HepG2 (cell line): ENCODE data around the gene STX8. TPM values are rescaled to one million over a fixed set of nuclear protein-coding genes. Genes with fewer than 3 reads are reported as not detected.

Experiments used
- ATAC-seq: fragments of 200-7000 bp; cut with Tn5 transposase; 3 replicates; pipeline ENCODE4 v1.9.1; 2020; ENCODE audit warnings: mild to moderate bottlenecking, moderate library complexity
- BruUV-seq: library from RNA; stranded (reverse); fragments of 400-500 nt; replicated peaks from 2 replicates; lab custom pipeline; 2021; lab: Mats Ljungman, UMichigan
- CTCF ChIA-PET: fragments of 300-600 bp; formaldehyde crosslinking; extraction: SDS; loops from one replicate; lab custom pipeline; 2021; ENCODE audit warnings: low total read pairs, inconsistent platforms, low intra/inter-chr PET ratio; lab: Yijun Ruan, JAX
- POLR2A ChIA-PET: fragments of 350-600 bp; sonication (Branson Sonifier 250); formaldehyde crosslinking; loops from one replicate; lab custom pipeline; 2020; ENCODE audit warnings: antibody characterized with exemption, inconsistent platforms; lab: Yijun Ruan, JAX
- DNase-seq: peaks from one replicate; pipeline ENCODE4 v3.0.0-alpha.2; 2015; ENCODE audit warnings: low spot score
- FAIRE-seq: peaks from 3 replicates; lab custom pipeline; 2011; peaks lifted over from hg19 to GRCh38; lab: Jason Lieb, UNC
- H2AFZ ChIP-seq: one replicate; pipeline ENCODE4 v1.6.1; 2011; ENCODE audit warnings: low read length, inconsistent platforms
- H3K27ac ChIP-seq: fragments of 300-600 bp; 3 replicates; pipeline ENCODE4 v1.8.0; 2011; ENCODE audit warnings: mixed run types, mild to moderate bottlenecking, mixed read lengths, low read length, inconsistent platforms; ENCODE audit not compliant: insufficient read depth; ENCODE audit errors: extremely low read length
- H3K27me3 ChIP-seq, 2 experiments: fragments of 200-600 bp in 1 of 2; 2 replicates in 1 of 2; 3 replicates in 1 of 2; pipeline versions ENCODE4 v1.6.0 to v1.8.0; 2011; ENCODE audit warnings: low read length in 2 of 2, mild to moderate bottlenecking in 2 of 2, moderate library complexity in 2 of 2, inconsistent platforms in 1 of 2; ENCODE audit not compliant: insufficient read depth in 2 of 2, control insufficient read depth in 1 of 2
- H3K36me3 ChIP-seq, 2 experiments: fragments of 200-600 bp in 1 of 2; replicated peaks in 1 of 2; 2 replicates in 1 of 2; 3 replicates in 1 of 2; pipeline versions ENCODE4 v1.5.1 to v1.8.0; 2011; ENCODE audit warnings: low read length in 2 of 2, inconsistent platforms in 1 of 2; ENCODE audit not compliant: insufficient read depth in 2 of 2, control insufficient read depth in 1 of 2
- H3K4me1 ChIP-seq: 2 replicates; pipeline ENCODE4 v1.5.1; 2012; ENCODE audit warnings: low read length, inconsistent platforms; ENCODE audit not compliant: insufficient read depth
- H3K4me2 ChIP-seq: 2 replicates; pipeline ENCODE4 v1.6.0; 2011; ENCODE audit warnings: low read depth, low read length, inconsistent platforms
- H3K4me3 ChIP-seq, 3 experiments: fragments of 200-600 bp in 1 of 3; sonication (generic), shearing (Covaris generic) in 1 of 3; replicated peaks in 1 of 3; 2 replicates each; pipeline ENCODE4 v1.5.1; 2011 to 2016; ENCODE audit warnings: low read length in 3 of 3, inconsistent platforms in 2 of 3, low read depth in 2 of 3, mild to moderate bottlenecking in 2 of 3, control low read depth in 1 of 3, mixed read lengths in 1 of 3; ENCODE audit not compliant: insufficient read depth in 1 of 3
- H3K79me2 ChIP-seq: one replicate; pipeline ENCODE4 v1.6.1; 2011; ENCODE audit warnings: low read length, inconsistent platforms; ENCODE audit not compliant: insufficient read depth
- H3K9ac ChIP-seq: 2 replicates; pipeline ENCODE4 v1.6.0; 2011; ENCODE audit warnings: mild to moderate bottlenecking, low read depth, low read length, inconsistent platforms; ENCODE audit not compliant: insufficient read depth
- H3K9me3 ChIP-seq: 2 replicates; pipeline ENCODE4 v1.5.1; 2012; ENCODE audit warnings: mild to moderate bottlenecking, low read length
- H4K20me1 ChIP-seq: 2 replicates; pipeline ENCODE4 v1.6.0; 2011; ENCODE audit warnings: inconsistent platforms, mild to moderate bottlenecking, low read length, moderate library complexity; ENCODE audit not compliant: insufficient read depth
- ATRX ChIP-seq: sonication (generic); formaldehyde crosslinking; IDR thresholded peaks from 2 replicates; pipeline ENCODE4 v1.4.0; 2020; ENCODE audit warnings: missing genetic modification reagents, borderline replicate concordance
- EED ChIP-seq: sonication (generic); formaldehyde crosslinking; IDR thresholded peaks from 2 replicates; pipeline ENCODE4 v1.5.0; 2020; ENCODE audit warnings: mild to moderate bottlenecking, missing genetic modification reagents
- FOXJ3 ChIP-seq: sonication (generic); formaldehyde crosslinking; IDR thresholded peaks from 2 replicates; pipeline ENCODE4 v1.4.0; 2020; ENCODE audit warnings: missing genetic modification reagents, mild to moderate bottlenecking, borderline replicate concordance
- NFE2L1 ChIP-seq: sonication (generic); formaldehyde crosslinking; IDR thresholded peaks from 2 replicates; pipeline ENCODE4 v1.4.0; 2020; ENCODE audit warnings: missing genetic modification reagents, mild to moderate bottlenecking, borderline replicate concordance
- NFE2L2 ChIP-seq: fragments of 150-350 bp; IDR thresholded peaks from 2 replicates; pipeline ENCODE4 v1.6.1; 2014; ENCODE audit warnings: low read length
- NR2F2 ChIP-seq: IDR thresholded peaks from 2 replicates; pipeline ENCODE4 v1.6.1; 2012; ENCODE audit warnings: low read depth, inconsistent platforms, borderline replicate concordance
- RBM39 ChIP-seq: fragments of 200-400 bp; formaldehyde crosslinking; IDR thresholded peaks from one replicate; pipeline ENCODE4 v1.6.1; 2018; ENCODE audit warnings: antibody characterized with exemption, mild to moderate bottlenecking, low read depth, low read length; ENCODE audit not compliant: poor library complexity, severe bottlenecking
- RXRB ChIP-seq: IDR thresholded peaks from 2 replicates; pipeline ENCODE4 v1.6.1; 2016; ENCODE audit warnings: borderline replicate concordance, missing genetic modification reagents, missing compliant biosample characterization
- TBP ChIP-seq: sonication (generic); formaldehyde crosslinking; IDR thresholded peaks from 2 replicates; pipeline ENCODE4 v1.5.0; 2020; ENCODE audit warnings: missing genetic modification reagents
- ZBTB40 ChIP-seq, 2 experiments: fragments of 450-650 bp in 1 of 2; sonication (generic) in 1 of 2; formaldehyde crosslinking in 1 of 2; IDR thresholded peaks; 2 replicates each; pipeline versions ENCODE4 v1.6.1 to v1.8.0; 2016 to 2022; ENCODE audit warnings: antibody characterized with exemption in 1 of 2, mild to moderate bottlenecking in 1 of 2, missing genetic modification reagents in 1 of 2
- WGBS: methylation state at CpG from one replicate; pipeline ENCODE4 v1.1.6; 2017; ENCODE audit warnings: low lambda C conversion rate; 5-methylcytosine and 5-hydroxymethylcytosine counted together
- in situ Hi-C: cut with HindIII; loops from 2 replicates; pipeline ENCODE4 v1.10.0; 2017; ENCODE audit warnings: low pct_unique_long_range_greater_than_20kb; ENCODE audit not compliant: extremely low pct_ligation_motif_present
- intact Hi-C: fragments of 100-400 bp; cut with micrococcal nuclease; formaldehyde crosslinking; loops from one replicate; pipeline ENCODE4 v1.10.0; 2022; ENCODE audit not compliant: unreplicated experiment
- polyA plus RNA-seq, 8 experiments: library from polyadenylated mRNA; depleted of rRNA in 3 of 8; stranded (reverse) in 7 of 8; unstranded in 1 of 8; fragments of >200 nt; fragmentation: Illumina TruSeq in 4 of 8; extraction: Trizol in 4 of 8; gene quantifications; 2 replicates each; pipeline versions ENCODE4 v1.2.1 to v1.2.3, GENCODE V29; 2011 to 2016; ENCODE audit warnings: low read depth in 4 of 8, missing spikeins in 1 of 8, mixed read lengths in 1 of 8; ENCODE audit not compliant: insufficient read depth in 1 of 8
- total RNA-seq, 5 experiments: library from RNA; depleted of rRNA; stranded (reverse); fragments of >200 nt; fragmentation: Illumina TruSeq; extraction: Trizol; gene quantifications; 2 replicates each; pipeline ENCODE4 v1.2.3, GENCODE V29; 2016; ENCODE audit warnings: low read depth in 1 of 5
- TF ChIP-seq, protein P1 (sequence below): sonication (generic); formaldehyde crosslinking; IDR thresholded peaks from 2 replicates; pipeline ENCODE4 v1.4.0; 2020; ENCODE audit warnings: mild to moderate bottlenecking, missing genetic modification reagents

STX8 gene
- total and polyA plus RNA-seq, 2 of the 13 experiments (the other 11 are each of a cell fraction or from before 2014, with no cell fraction given) = 36.4 to 53.6 TPM

- no peak for DNase-seq
- Histone ChIP-seq H3K27ac (no peak overlapping the region), H4K20me1 (no peaks in the 10 kb centered on the region), H3K4me1 (0 out of 2 replicates have a peak, but pooled peaks cover 9% of the 10 kb centered on the region), H3K4me2 (no peak overlapping the region), H3K27me3 (no peaks in the 10 kb centered on the region), H3K4me3 (no peak overlapping the region), H3K9me3 (no peaks in the 10 kb centered on the region), H3K9ac (no peak overlapping the region), H3K79me2 (no peaks in the 10 kb centered on the region), H3K36me3 (no peaks in the 10 kb centered on the region), H2AFZ (no peak overlapping the region)
- no TSS peak for BruUV-seq
- no peak for FAIRE-seq
- intact Hi-C loops = no loop called here
- ChIA-PET CTCF (no interaction called here), POLR2A (no interaction called here)
- WGBS = 95% methylated on average over 6 of the region's 6 CpGs
- in situ Hi-C loops = no loop called here
- no peak for ATAC-seq
- TF ChIP-seq NFE2L1 = no peak
- TF ChIP-seq RXRB (CRISPR knock-in tag) = no peak
- TF ChIP-seq, protein P1, sequence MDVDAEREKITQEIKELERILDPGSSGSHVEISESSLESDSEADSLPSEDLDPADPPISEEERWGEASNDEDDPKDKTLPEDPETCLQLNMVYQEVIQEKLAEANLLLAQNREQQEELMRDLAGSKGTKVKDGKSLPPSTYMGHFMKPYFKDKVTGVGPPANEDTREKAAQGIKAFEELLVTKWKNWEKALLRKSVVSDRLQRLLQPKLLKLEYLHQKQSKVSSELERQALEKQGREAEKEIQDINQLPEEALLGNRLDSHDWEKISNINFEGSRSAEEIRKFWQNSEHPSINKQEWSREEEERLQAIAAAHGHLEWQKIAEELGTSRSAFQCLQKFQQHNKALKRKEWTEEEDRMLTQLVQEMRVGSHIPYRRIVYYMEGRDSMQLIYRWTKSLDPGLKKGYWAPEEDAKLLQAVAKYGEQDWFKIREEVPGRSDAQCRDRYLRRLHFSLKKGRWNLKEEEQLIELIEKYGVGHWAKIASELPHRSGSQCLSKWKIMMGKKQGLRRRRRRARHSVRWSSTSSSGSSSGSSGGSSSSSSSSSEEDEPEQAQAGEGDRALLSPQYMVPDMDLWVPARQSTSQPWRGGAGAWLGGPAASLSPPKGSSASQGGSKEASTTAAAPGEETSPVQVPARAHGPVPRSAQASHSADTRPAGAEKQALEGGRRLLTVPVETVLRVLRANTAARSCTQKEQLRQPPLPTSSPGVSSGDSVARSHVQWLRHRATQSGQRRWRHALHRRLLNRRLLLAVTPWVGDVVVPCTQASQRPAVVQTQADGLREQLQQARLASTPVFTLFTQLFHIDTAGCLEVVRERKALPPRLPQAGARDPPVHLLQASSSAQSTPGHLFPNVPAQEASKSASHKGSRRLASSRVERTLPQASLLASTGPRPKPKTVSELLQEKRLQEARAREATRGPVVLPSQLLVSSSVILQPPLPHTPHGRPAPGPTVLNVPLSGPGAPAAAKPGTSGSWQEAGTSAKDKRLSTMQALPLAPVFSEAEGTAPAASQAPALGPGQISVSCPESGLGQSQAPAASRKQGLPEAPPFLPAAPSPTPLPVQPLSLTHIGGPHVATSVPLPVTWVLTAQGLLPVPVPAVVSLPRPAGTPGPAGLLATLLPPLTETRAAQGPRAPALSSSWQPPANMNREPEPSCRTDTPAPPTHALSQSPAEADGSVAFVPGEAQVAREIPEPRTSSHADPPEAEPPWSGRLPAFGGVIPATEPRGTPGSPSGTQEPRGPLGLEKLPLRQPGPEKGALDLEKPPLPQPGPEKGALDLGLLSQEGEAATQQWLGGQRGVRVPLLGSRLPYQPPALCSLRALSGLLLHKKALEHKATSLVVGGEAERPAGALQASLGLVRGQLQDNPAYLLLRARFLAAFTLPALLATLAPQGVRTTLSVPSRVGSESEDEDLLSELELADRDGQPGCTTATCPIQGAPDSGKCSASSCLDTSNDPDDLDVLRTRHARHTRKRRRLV (CRISPR knock-in tag) = no peak
- TF ChIP-seq EED (CRISPR knock-in tag) = no peak
- no peak for TF ChIP-seq NFE2L2
- TF ChIP-seq TBP = no peak
- TF ChIP-seq FOXJ3 = no peak
- TF ChIP-seq ATRX = no peak
- no peak for TF ChIP-seq ZBTB40 (IDR thresholded peaks at IDR 0.05)
- no peak for TF ChIP-seq ZBTB40 (CRISPR knock-in tag; IDR thresholded peaks at IDR 0.05)
- TF ChIP-seq NR2F2 = no peak
- no peak for TF ChIP-seq RBM39
These were observed 266.4 kb downstream of the STX8 start for GRCh38 chr17:9309216-9309615.
